PFSK-1 (cell line): ENCODE results near the gene DALRD3.

ENCODE experiments used
- FOXP2 ChIP-seq: optimal IDR thresholded peaks from 2 replicates; pipeline ENCODE3; 2011; ENCODE audit warnings: borderline replicate concordance, control low read depth, inconsistent platforms; ENCODE audit not compliant: insufficient read depth; ENCODE audit errors: extremely low read length, extremely low read depth
- POLR2AphosphoS5 ChIP-seq: IDR thresholded peaks from 2 replicates; pipeline ENCODE4 v1.6.1; 2012; ENCODE audit warnings: low read depth, mild to moderate bottlenecking, control low read depth, low read length, moderate library complexity
- REST ChIP-seq, 2 experiments: IDR thresholded peaks; 2 replicates each; pipeline versions ENCODE4 v1.6.1 to v1.8.0; 2011 to 2012; ENCODE audit warnings: low read depth in 2 of 2, low read length in 2 of 2, control low read depth in 1 of 2, inconsistent platforms in 1 of 2, mild to moderate bottlenecking in 1 of 2, moderate library complexity in 1 of 2; ENCODE audit not compliant: insufficient read depth in 1 of 2
- SIN3A ChIP-seq: IDR thresholded peaks from 2 replicates; pipeline ENCODE4 v1.6.1; 2012; ENCODE audit warnings: mild to moderate bottlenecking, low read length, moderate library complexity, borderline replicate concordance; ENCODE audit not compliant: insufficient read depth
- TAF1 ChIP-seq: IDR thresholded peaks from 2 replicates; pipeline ENCODE4 v1.6.1; 2012; ENCODE audit warnings: low read length, control low read depth, borderline replicate concordance; ENCODE audit not compliant: insufficient read depth

DALRD3 gene

GRCh38 chr3:49028673-49029562, 10.5 kb upstream of the DALRD3 start, which contains the start of gene IMPDH2:
Gene IMPDH2 (minus strand): TSS chr3:49029398. CDS start chr3:49029350, 48 bp downstream.
- TF ChIP-seq POLR2AphosphoS5 = peak; percentile 99
- TF ChIP-seq FOXP2 = no peak
- peak; percentile 88; the same call in 1 of the 2 replicates for TF ChIP-seq TAF1
- peak in 1 of 2 experiments; percentile 57; a peak in 1 of 4 replicates for TF ChIP-seq REST (IDR thresholded peaks at IDR 0.05; ENCODE audit: insufficient read depth in 1 of 2, low read depth in 2 of 2, low read length in 2 of 2)
- TF ChIP-seq SIN3A = peak; percentile 57; the same call in 1 of the 2 replicates

- TF ChIP-seq FOXP2 = no peak
- TF ChIP-seq POLR2AphosphoS5 = no peak
- no peak for TF ChIP-seq REST (IDR thresholded peaks at IDR 0.05; ENCODE audit: insufficient read depth in 1 of 2, low read depth in 2 of 2, low read length in 2 of 2)
- no peak for TF ChIP-seq SIN3A
- no peak for TF ChIP-seq TAF1
Observed at GRCh38 chr3:49028298-49028672, 9.9 kb upstream of the DALRD3 start.

- TF ChIP-seq POLR2AphosphoS5 = no peak
- no peak for TF ChIP-seq SIN3A
- no peak for TF ChIP-seq TAF1
- no peak for TF ChIP-seq REST (IDR thresholded peaks at IDR 0.05; ENCODE audit: insufficient read depth in 1 of 2, low read depth in 2 of 2, low read length in 2 of 2)
- TF ChIP-seq FOXP2 = no peak
Observed at GRCh38 chr3:49027634-49028033, 9.3 kb upstream of the DALRD3 start.

GRCh38 chr3:49026536-49026935, 8.2 kb upstream of the DALRD3 start:
- no peak for TF ChIP-seq SIN3A
- no peak for TF ChIP-seq REST (IDR thresholded peaks at IDR 0.05; ENCODE audit: insufficient read depth in 1 of 2, low read depth in 2 of 2, low read length in 2 of 2)
- TF ChIP-seq TAF1 = no peak
- no peak for TF ChIP-seq POLR2AphosphoS5
